ENCODE results near the gene TTC28. TPM values are rescaled to one million over a fixed set of nuclear protein-coding genes. Genes with fewer than 3 reads are reported as not detected.

The TTC28 gene
- total RNA-seq, 1 donor from 2014 or later, result 13.5 TPM

GRCh38 chr22:28180804-28181731, 498.6 kb downstream of the TTC28 start:
- Histone ChIP-seq H3K27me3 (ENCODE audit: control insufficient read depth, insufficient read depth, low read length) (no peaks in the 10 kb centered on the region), H3K4me3 (ENCODE audit: low read depth, low read length) (no peak overlapping the region), H3K36me3 (ENCODE audit: control insufficient read depth, insufficient read depth, low read length) (no peaks in the 10 kb centered on the region)
- no peak for TF ChIP-seq CTCF (IDR thresholded peaks at IDR 0.05; ENCODE audit: insufficient read depth, low read length, poor library complexity, severe bottlenecking)
- DNase-seq (ENCODE audit: low read depth), result no peak

- no peaks in the 10 kb centered on the region for H3K27me3 ChIP-seq (ENCODE audit: control insufficient read depth, insufficient read depth, low read length)
- TF ChIP-seq CTCF (IDR thresholded peaks at IDR 0.05; ENCODE audit: insufficient read depth, low read length, poor library complexity, severe bottlenecking), result no peak
- DNase-seq (ENCODE audit: low read depth), result no peak
- no peaks in the 10 kb centered on the region for H3K36me3 ChIP-seq (ENCODE audit: control insufficient read depth, insufficient read depth, low read length)
- no peak overlapping the region for H3K4me3 ChIP-seq (ENCODE audit: low read depth, low read length)
Observed at GRCh38 chr22:28179392-28179791, 500.2 kb downstream of the TTC28 start.

- no peak for DNase-seq (ENCODE audit: low read depth)
- Histone ChIP-seq H3K27me3 (ENCODE audit: control insufficient read depth, insufficient read depth, low read length) (no peaks in the 10 kb centered on the region), H3K36me3 (ENCODE audit: control insufficient read depth, insufficient read depth, low read length) (no peaks in the 10 kb centered on the region), H3K4me3 (ENCODE audit: low read depth, low read length) (no peak overlapping the region)
- no peak for TF ChIP-seq CTCF (IDR thresholded peaks at IDR 0.05; ENCODE audit: insufficient read depth, low read length, poor library complexity, severe bottlenecking)
Observed at GRCh38 chr22:28175730-28176492, 503.7 kb downstream of the TTC28 start.

GRCh38 chr22:28174509-28174908, 505.1 kb downstream of the TTC28 start:
- no peak for TF ChIP-seq CTCF (IDR thresholded peaks at IDR 0.05; ENCODE audit: insufficient read depth, low read length, poor library complexity, severe bottlenecking)
- Histone ChIP-seq H3K27me3 (ENCODE audit: control insufficient read depth, insufficient read depth, low read length) (no peaks in the 10 kb centered on the region), H3K36me3 (ENCODE audit: control insufficient read depth, insufficient read depth, low read length) (no peaks in the 10 kb centered on the region), H3K4me3 (ENCODE audit: low read depth, low read length) (no peak overlapping the region)
- no peak for DNase-seq (ENCODE audit: low read depth)

GRCh38 chr22:28172892-28173670, 506.6 kb downstream of the TTC28 start:
- no peak for TF ChIP-seq CTCF (IDR thresholded peaks at IDR 0.05; ENCODE audit: insufficient read depth, low read length, poor library complexity, severe bottlenecking)
- Histone ChIP-seq H3K36me3 (ENCODE audit: control insufficient read depth, insufficient read depth, low read length) (no peaks in the 10 kb centered on the region), H3K27me3 (ENCODE audit: control insufficient read depth, insufficient read depth, low read length) (no peaks in the 10 kb centered on the region), H3K4me3 (ENCODE audit: low read depth, low read length) (no peak overlapping the region)
- no peak for DNase-seq (ENCODE audit: low read depth)
